HG03432 (cell line): ENCODE results near the gene ALDH7A1.
"Not testable (repeated sequence)": the region's sequence is repeated elsewhere in the genome, so short reads cannot be mapped to it uniquely, and the experiment has no call there.

ENCODE experiments used
- ATAC-seq: cut with Tn5 transposase; IDR thresholded peaks from one replicate; pipeline ENCODE4 v1.9.1; 2021; ENCODE audit warnings: mild to moderate bottlenecking, moderate library complexity; ENCODE audit not compliant: unreplicated experiment

ALDH7A1 gene

GRCh38 chr5:126595486-126596083 lies 566 bp upstream of the ALDH7A1 start:
- peak; percentile 21 for ATAC-seq

- ATAC-seq, result no peak
These were observed 3.5 kb downstream of the ALDH7A1 start for GRCh38 chr5:126591549-126591948.

- ATAC-seq, result no peak
These were observed 5.3 kb downstream of the ALDH7A1 start for GRCh38 chr5:126589536-126590297.

- no peak for ATAC-seq
These were observed 7.2 kb downstream of the ALDH7A1 start for GRCh38 chr5:126587551-126588390.

GRCh38 chr5:126583761-126584160 lies 11.3 kb downstream of the ALDH7A1 start:
- no peak for ATAC-seq

GRCh38 chr5:126579716-126580115 lies 15.3 kb downstream of the ALDH7A1 start:
- ATAC-seq, result no peak

GRCh38 chr5:126577415-126577814 lies 17.6 kb downstream of the ALDH7A1 start:
- no peak for ATAC-seq

- no peak for ATAC-seq
These were observed 18.0 kb downstream of the ALDH7A1 start for GRCh38 chr5:126576974-126577373.

- ATAC-seq, result no peak
These were observed 19.4 kb downstream of the ALDH7A1 start for GRCh38 chr5:126575644-126576043.

GRCh38 chr5:126568206-126568755 lies 26.7 kb downstream of the ALDH7A1 start:
- no peak for ATAC-seq

GRCh38 chr5:126562823-126563222 lies 32.2 kb downstream of the ALDH7A1 start:
- ATAC-seq, result peak; percentile 98

GRCh38 chr5:126561908-126562307 lies 33.1 kb downstream of the ALDH7A1 start:
- no peak for ATAC-seq

- ATAC-seq, result not testable (repeated sequence)
These were observed 39.9 kb downstream of the ALDH7A1 start for GRCh38 chr5:126555101-126555500.

- no peak for ATAC-seq
These were observed 42.4 kb downstream of the ALDH7A1 start for GRCh38 chr5:126552614-126553013.

- ATAC-seq, result peak; percentile 81
These were observed 50.8 kb downstream of the ALDH7A1 start for GRCh38 chr5:126544087-126544740.

GRCh38 chr5:126543660-126544059 lies 51.4 kb downstream of the ALDH7A1 start:
- ATAC-seq, result no peak

GRCh38 chr5:126543009-126543408 lies 52.0 kb downstream of the ALDH7A1 start:
- ATAC-seq, result no peak

- peak; percentile 32 for ATAC-seq
These were observed 52.6 kb downstream of the ALDH7A1 start for GRCh38 chr5:126542441-126542840.

GRCh38 chr5:126540631-126541030 lies 54.4 kb downstream of the ALDH7A1 start:
- ATAC-seq, result no peak

- ATAC-seq, result no peak
These were observed 56.4 kb downstream of the ALDH7A1 start for GRCh38 chr5:126538579-126538978.

GRCh38 chr5:126536874-126537273 lies 58.1 kb downstream of the ALDH7A1 start:
- no peak for ATAC-seq
